WTC11 (cell line): Measurements from ENCODE around the gene MMP23B. TPM values are rescaled to one million over a fixed set of nuclear protein-coding genes. Genes with fewer than 3 reads are reported as not detected.

Experiments
- ATAC-seq: fragments of 200-7000 bp; cut with Tn5 transposase; 2 replicates; pipeline ENCODE4 v1.10.0; 2021; ENCODE audit warnings: mild to moderate bottlenecking, moderate library complexity
- CTCF ChIA-PET: fragments of 300-600 bp; sonication (Branson Sonifier 250); formaldehyde crosslinking; loops from one replicate; lab custom pipeline; 2021; ENCODE audit warnings: antibody characterized with exemption; lab: Charles Lee
- POLR2A ChIA-PET: fragments of 350-600 bp; sonication (Branson Sonifier 250); formaldehyde crosslinking; loops from one replicate; lab custom pipeline; 2021; ENCODE audit warnings: antibody characterized with exemption; lab: Charles Lee
- DNase-seq: peaks from one replicate; pipeline ENCODE4 v3.0.0; 2021; ENCODE audit warnings: low spot score
- H3K27ac Mint-ChIP-seq: 2 replicates; pipeline ENCODE4 v1.8.0; 2021; ENCODE audit warnings: mixed read lengths
- H3K27me3 Mint-ChIP-seq: 2 replicates; pipeline ENCODE4 v1.8.0; 2021; ENCODE audit warnings: low read depth, mild to moderate bottlenecking, moderate library complexity, mixed read lengths
- H3K36me3 Mint-ChIP-seq: 2 replicates; pipeline ENCODE4 v1.8.0; 2021; ENCODE audit warnings: mixed read lengths
- H3K4me1 Mint-ChIP-seq: 2 replicates; pipeline ENCODE4 v1.8.0; 2022; ENCODE audit warnings: mixed read lengths
- H3K4me3 Mint-ChIP-seq: 2 replicates; pipeline ENCODE4 v1.8.0; 2021; ENCODE audit warnings: mild to moderate bottlenecking, moderate library complexity, mixed read lengths
- H3K9me3 Mint-ChIP-seq: 2 replicates; pipeline ENCODE4 v1.8.0; 2021; ENCODE audit warnings: mixed read lengths
- ATF3 ChIP-seq: sonication (generic); formaldehyde crosslinking; conservative IDR thresholded peaks from 2 replicates; pipeline ENCODE4 v1.8.1; 2022; ENCODE audit warnings: mild to moderate bottlenecking, missing genetic modification reagents
- CDX4 ChIP-seq: fragments of 250-450 bp; sonication (Bioruptor Pico); IDR thresholded peaks from 2 replicates; pipeline ENCODE4 v1.9.0; 2021; ENCODE audit warnings: moderate library complexity, mild to moderate bottlenecking, inconsistent platforms, borderline replicate concordance
- CREM ChIP-seq: sonication (generic); formaldehyde crosslinking; IDR thresholded peaks from 2 replicates; pipeline ENCODE4 v1.8.1; 2022; ENCODE audit warnings: mild to moderate bottlenecking, missing genetic modification reagents, moderate library complexity
- CTCF ChIP-seq: fragments of 200-600 bp; IDR thresholded peaks from 2 replicates; pipeline ENCODE4 v1.8.0; 2022; ENCODE audit warnings: antibody characterized with exemption
- EMX1 ChIP-seq: fragments of 250-450 bp; sonication (Bioruptor Pico); IDR thresholded peaks from 2 replicates; pipeline ENCODE4 v1.8.0; 2021; ENCODE audit warnings: mild to moderate bottlenecking
- FOXP1 ChIP-seq: sonication (generic); formaldehyde crosslinking; IDR thresholded peaks from 2 replicates; pipeline ENCODE4 v1.8.0; 2022; ENCODE audit warnings: missing genetic modification reagents, mild to moderate bottlenecking, moderate library complexity, borderline replicate concordance
- GABPB1 ChIP-seq: sonication (generic); formaldehyde crosslinking; IDR thresholded peaks from 2 replicates; pipeline ENCODE4 v1.8.1; 2023; ENCODE audit warnings: mild to moderate bottlenecking, missing genetic modification reagents
- HMGA2 ChIP-seq: fragments of 250-450 bp; sonication (Bioruptor Pico); IDR thresholded peaks from 2 replicates; pipeline ENCODE4 v1.4.0; 2021; ENCODE audit warnings: mild to moderate bottlenecking, moderate library complexity
- IRF1 ChIP-seq: sonication (generic); formaldehyde crosslinking; IDR thresholded peaks from 2 replicates; pipeline ENCODE4 v1.8.0; 2023; ENCODE audit warnings: missing genetic modification reagents
- IRF2 ChIP-seq: sonication (generic); formaldehyde crosslinking; IDR thresholded peaks from 2 replicates; pipeline ENCODE4 v1.8.0; 2022; ENCODE audit warnings: low read depth, missing genetic modification reagents, borderline replicate concordance
- RORB ChIP-seq: fragments of 250-450 bp; sonication (Bioruptor Pico); IDR thresholded peaks from 2 replicates; pipeline ENCODE4 v1.9.0; 2021; ENCODE audit warnings: mild to moderate bottlenecking
- SP1 ChIP-seq: sonication (generic); formaldehyde crosslinking; conservative IDR thresholded peaks from 2 replicates; pipeline ENCODE4 v1.8.1; 2022; ENCODE audit warnings: missing genetic modification reagents
- TEAD4 ChIP-seq: sonication (generic); formaldehyde crosslinking; IDR thresholded peaks from 2 replicates; pipeline ENCODE4 v1.8.0; 2022; ENCODE audit warnings: mild to moderate bottlenecking, missing genetic modification reagents
- ZNF263 ChIP-seq: sonication (generic); formaldehyde crosslinking; IDR thresholded peaks from 2 replicates; pipeline ENCODE4 v1.8.1; 2022; ENCODE audit warnings: low read depth, mild to moderate bottlenecking, moderate library complexity, missing genetic modification reagents
- ZNF317 ChIP-seq: sonication (generic); formaldehyde crosslinking; IDR thresholded peaks from 2 replicates; pipeline ENCODE4 v1.8.1; 2023; ENCODE audit warnings: low read depth, mild to moderate bottlenecking, moderate library complexity, missing genetic modification reagents, borderline replicate concordance
- ZNF416 ChIP-seq: fragments of 250-450 bp; sonication (Bioruptor Pico); IDR thresholded peaks from 2 replicates; pipeline ENCODE4 v1.9.0; 2021; ENCODE audit warnings: mild to moderate bottlenecking, inconsistent platforms
- ZNF423 ChIP-seq: fragments of 250-450 bp; sonication (Bioruptor Pico); IDR thresholded peaks from 2 replicates; pipeline ENCODE4 v2.1.2; 2022; ENCODE audit warnings: mild to moderate bottlenecking, moderate library complexity
- ZNF532 ChIP-seq: fragments of 250-450 bp; sonication (Bioruptor Pico); IDR thresholded peaks from 2 replicates; pipeline ENCODE4 v1.9.0; 2021; ENCODE audit warnings: mild to moderate bottlenecking, borderline replicate concordance
- ZSCAN18 ChIP-seq: fragments of 250-450 bp; sonication (Bioruptor Pico); IDR thresholded peaks from 2 replicates; pipeline ENCODE4 v2.1.2; 2022; ENCODE audit warnings: mild to moderate bottlenecking, moderate library complexity
- total RNA-seq: library from RNA; stranded (reverse); gene quantifications from 3 replicates; pipeline ENCODE4 v1.2.3, GENCODE V29; 2021

Gene MMP23B
- total RNA-seq, 1 experiment from 2014 or later, result 20.0 TPM

GRCh38 chr1:1623181-1623630 lies 8.8 kb upstream of the MMP23B start:
- Mint-ChIP-seq H3K27me3 (no peaks in the 10 kb centered on the region), H3K4me1 (no peaks in the 10 kb centered on the region), H3K4me3 (no peak overlapping the region), H3K27ac (no peak overlapping the region), H3K9me3 (no peaks in the 10 kb centered on the region), H3K36me3 (no peaks in the 10 kb centered on the region)
- ChIA-PET POLR2A (no interaction called here), CTCF (no interaction called here)
- DNase-seq (no peak), ATAC-seq (no peak)
- TF ChIP-seq ZNF423 (CRISPR knock-in tag), result no peak
- no peak for TF ChIP-seq SP1 (CRISPR knock-in tag)
- TF ChIP-seq EMX1, result no peak
- no peak for TF ChIP-seq ZNF263
- no peak for TF ChIP-seq ZNF317 (CRISPR knock-in tag)
- no peak for TF ChIP-seq HMGA2
- TF ChIP-seq IRF2 (CRISPR knock-in tag), result no peak
- no peak for TF ChIP-seq ZNF532
- TF ChIP-seq CREM, result no peak
- no peak for TF ChIP-seq IRF1 (CRISPR knock-in tag)
- TF ChIP-seq ZNF416, result no peak
- TF ChIP-seq CTCF, result no peak
- no peak for TF ChIP-seq RORB (CRISPR knock-in tag)
- no peak for TF ChIP-seq FOXP1 (CRISPR knock-in tag)
- no peak for TF ChIP-seq GABPB1 (CRISPR knock-in tag)
- no peak for TF ChIP-seq CDX4 (CRISPR knock-in tag)
- no peak for TF ChIP-seq ZSCAN18 (CRISPR knock-in tag)
- no peak for TF ChIP-seq ATF3 (CRISPR knock-in tag)
- no peak for TF ChIP-seq TEAD4 (CRISPR knock-in tag)
